HepG2 (cell line): ENCODE results near the gene YEATS4. TPM values are rescaled to one million over a fixed set of nuclear protein-coding genes. Genes with fewer than 3 reads are reported as not detected.

Experiments used
- ATAC-seq: fragments of 200-7000 bp; cut with Tn5 transposase; 3 replicates; pipeline ENCODE4 v1.9.1; 2020; ENCODE audit warnings: mild to moderate bottlenecking, moderate library complexity
- BruUV-seq: library from RNA; stranded (reverse); fragments of 400-500 nt; replicated peaks from 2 replicates; lab custom pipeline; 2021; lab: Mats Ljungman, UMichigan
- CTCF ChIA-PET: fragments of 300-600 bp; formaldehyde crosslinking; extraction: SDS; loops from one replicate; lab custom pipeline; 2021; ENCODE audit warnings: low total read pairs, inconsistent platforms, low intra/inter-chr PET ratio; lab: Yijun Ruan, JAX
- POLR2A ChIA-PET: fragments of 350-600 bp; sonication (Branson Sonifier 250); formaldehyde crosslinking; loops from one replicate; lab custom pipeline; 2020; ENCODE audit warnings: antibody characterized with exemption, inconsistent platforms; lab: Yijun Ruan, JAX
- DNase-seq: peaks from one replicate; pipeline ENCODE4 v3.0.0-alpha.2; 2015; ENCODE audit warnings: low spot score
- FAIRE-seq: peaks from 3 replicates; lab custom pipeline; 2011; peaks lifted over from hg19 to GRCh38; lab: Jason Lieb, UNC
- H2AFZ ChIP-seq: one replicate; pipeline ENCODE4 v1.6.1; 2011; ENCODE audit warnings: low read length, inconsistent platforms
- H3K27ac ChIP-seq: fragments of 300-600 bp; 3 replicates; pipeline ENCODE4 v1.8.0; 2011; ENCODE audit warnings: mixed run types, mild to moderate bottlenecking, mixed read lengths, low read length, inconsistent platforms; ENCODE audit not compliant: insufficient read depth; ENCODE audit errors: extremely low read length
- H3K27me3 ChIP-seq, 2 experiments: fragments of 200-600 bp in 1 of 2; 2 replicates in 1 of 2; 3 replicates in 1 of 2; pipeline versions ENCODE4 v1.6.0 to v1.8.0; 2011; ENCODE audit warnings: low read length in 2 of 2, mild to moderate bottlenecking in 2 of 2, moderate library complexity in 2 of 2, inconsistent platforms in 1 of 2; ENCODE audit not compliant: insufficient read depth in 2 of 2, control insufficient read depth in 1 of 2
- H3K36me3 ChIP-seq, 2 experiments: fragments of 200-600 bp in 1 of 2; replicated peaks in 1 of 2; 2 replicates in 1 of 2; 3 replicates in 1 of 2; pipeline versions ENCODE4 v1.5.1 to v1.8.0; 2011; ENCODE audit warnings: low read length in 2 of 2, inconsistent platforms in 1 of 2; ENCODE audit not compliant: insufficient read depth in 2 of 2, control insufficient read depth in 1 of 2
- H3K4me1 ChIP-seq: 2 replicates; pipeline ENCODE4 v1.5.1; 2012; ENCODE audit warnings: low read length, inconsistent platforms; ENCODE audit not compliant: insufficient read depth
- H3K4me2 ChIP-seq: 2 replicates; pipeline ENCODE4 v1.6.0; 2011; ENCODE audit warnings: low read depth, low read length, inconsistent platforms
- H3K4me3 ChIP-seq, 3 experiments: fragments of 200-600 bp in 1 of 3; sonication (generic), shearing (Covaris generic) in 1 of 3; replicated peaks in 1 of 3; 2 replicates each; pipeline ENCODE4 v1.5.1; 2011 to 2016; ENCODE audit warnings: low read length in 3 of 3, inconsistent platforms in 2 of 3, low read depth in 2 of 3, mild to moderate bottlenecking in 2 of 3, control low read depth in 1 of 3, mixed read lengths in 1 of 3; ENCODE audit not compliant: insufficient read depth in 1 of 3
- H3K79me2 ChIP-seq: one replicate; pipeline ENCODE4 v1.6.1; 2011; ENCODE audit warnings: low read length, inconsistent platforms; ENCODE audit not compliant: insufficient read depth
- H3K9ac ChIP-seq: 2 replicates; pipeline ENCODE4 v1.6.0; 2011; ENCODE audit warnings: mild to moderate bottlenecking, low read depth, low read length, inconsistent platforms; ENCODE audit not compliant: insufficient read depth
- H3K9me3 ChIP-seq: 2 replicates; pipeline ENCODE4 v1.5.1; 2012; ENCODE audit warnings: mild to moderate bottlenecking, low read length
- H4K20me1 ChIP-seq: 2 replicates; pipeline ENCODE4 v1.6.0; 2011; ENCODE audit warnings: inconsistent platforms, mild to moderate bottlenecking, low read length, moderate library complexity; ENCODE audit not compliant: insufficient read depth
- CBFB ChIP-seq: sonication (generic); formaldehyde crosslinking; IDR thresholded peaks from 2 replicates; pipeline ENCODE4 v1.4.0; 2020; ENCODE audit warnings: missing genetic modification reagents
- CBX2 ChIP-seq, 2 experiments: fragments of 200-600 bp in 1 of 2; sonication (generic); formaldehyde crosslinking in 1 of 2; IDR thresholded peaks; 2 replicates each; pipeline versions ENCODE4 v1.7.0 to v1.8.1; 2018 to 2022; ENCODE audit warnings: low read depth in 2 of 2, low read length in 1 of 2, mild to moderate bottlenecking in 1 of 2, missing genetic modification reagents in 1 of 2
- CSRNP2 ChIP-seq: sonication (generic); formaldehyde crosslinking; conservative IDR thresholded peaks from 2 replicates; pipeline ENCODE4 v1.8.0; 2022; ENCODE audit warnings: low read depth, missing genetic modification reagents
- DPF2 ChIP-seq: sonication (generic); formaldehyde crosslinking; IDR thresholded peaks from 2 replicates; pipeline ENCODE4 v1.4.0; 2020; ENCODE audit warnings: mild to moderate bottlenecking, low read depth, missing genetic modification reagents, borderline replicate concordance
- RNF219 ChIP-seq: sonication (generic); formaldehyde crosslinking; IDR thresholded peaks from 2 replicates; pipeline ENCODE4 v1.5.0; 2020; ENCODE audit warnings: mild to moderate bottlenecking, missing genetic modification reagents
- SIX4 ChIP-seq: sonication (generic); formaldehyde crosslinking; IDR thresholded peaks from 2 replicates; pipeline ENCODE4 v1.4.0; 2020; ENCODE audit warnings: missing genetic modification reagents
- SKI ChIP-seq: fragments of 450-650 bp; IDR thresholded peaks from one replicate; pipeline ENCODE4 v1.6.1; 2018; ENCODE audit warnings: mild to moderate bottlenecking; ENCODE audit not compliant: partially characterized antibody
- SMAD1 ChIP-seq: sonication (generic); formaldehyde crosslinking; IDR thresholded peaks from 2 replicates; pipeline ENCODE4 v1.4.0; 2020; ENCODE audit warnings: missing genetic modification reagents, low read depth, mild to moderate bottlenecking, borderline replicate concordance
- THAP9 ChIP-seq: sonication (generic); formaldehyde crosslinking; IDR thresholded peaks from 2 replicates; pipeline ENCODE4; 2020; ENCODE audit warnings: missing genetic modification reagents, mild to moderate bottlenecking, borderline replicate concordance
- XBP1 ChIP-seq: sonication (generic); formaldehyde crosslinking; IDR thresholded peaks from 2 replicates; pipeline ENCODE4 v1.5.0; 2020; ENCODE audit warnings: missing genetic modification reagents
- ZBTB7A ChIP-seq: sonication (generic); formaldehyde crosslinking; IDR thresholded peaks from 2 replicates; pipeline ENCODE4 v1.8.0; 2022; ENCODE audit warnings: mild to moderate bottlenecking, missing genetic modification reagents
- ZC3H13 ChIP-seq: sonication (generic); formaldehyde crosslinking; IDR thresholded peaks from 2 replicates; pipeline ENCODE4 v1.8.1; 2023; ENCODE audit warnings: mild to moderate bottlenecking, missing genetic modification reagents, moderate library complexity
- ZNF234 ChIP-seq: sonication (generic); formaldehyde crosslinking; conservative IDR thresholded peaks from 2 replicates; pipeline ENCODE4 v1.5.1; 2020; ENCODE audit warnings: mild to moderate bottlenecking, missing genetic modification reagents
- ZNF235 ChIP-seq: sonication (generic); formaldehyde crosslinking; IDR thresholded peaks from 2 replicates; pipeline ENCODE4 v1.8.1; 2023; ENCODE audit warnings: mild to moderate bottlenecking, missing genetic modification reagents, borderline replicate concordance
- ZNF660 ChIP-seq: sonication (generic); formaldehyde crosslinking; IDR thresholded peaks from 2 replicates; pipeline ENCODE4 v1.5.1; 2020; ENCODE audit warnings: mild to moderate bottlenecking, low read depth, missing genetic modification reagents, borderline replicate concordance
- ZNF777 ChIP-seq: sonication (generic); formaldehyde crosslinking; IDR thresholded peaks from 2 replicates; pipeline ENCODE4 v1.4.0; 2020; ENCODE audit warnings: missing genetic modification reagents
- WGBS: methylation state at CpG from one replicate; pipeline ENCODE4 v1.1.6; 2017; ENCODE audit warnings: low lambda C conversion rate; 5-methylcytosine and 5-hydroxymethylcytosine counted together
- in situ Hi-C: cut with HindIII; loops from 2 replicates; pipeline ENCODE4 v1.10.0; 2017; ENCODE audit warnings: low pct_unique_long_range_greater_than_20kb; ENCODE audit not compliant: extremely low pct_ligation_motif_present
- intact Hi-C: fragments of 100-400 bp; cut with micrococcal nuclease; formaldehyde crosslinking; loops from one replicate; pipeline ENCODE4 v1.10.0; 2022; ENCODE audit not compliant: unreplicated experiment
- polyA plus RNA-seq, 8 experiments: library from polyadenylated mRNA; depleted of rRNA in 3 of 8; stranded (reverse) in 7 of 8; unstranded in 1 of 8; fragments of >200 nt; fragmentation: Illumina TruSeq in 4 of 8; extraction: Trizol in 4 of 8; gene quantifications; 2 replicates each; pipeline versions ENCODE4 v1.2.1 to v1.2.3, GENCODE V29; 2011 to 2016; ENCODE audit warnings: low read depth in 4 of 8, missing spikeins in 1 of 8, mixed read lengths in 1 of 8; ENCODE audit not compliant: insufficient read depth in 1 of 8
- total RNA-seq, 5 experiments: library from RNA; depleted of rRNA; stranded (reverse); fragments of >200 nt; fragmentation: Illumina TruSeq; extraction: Trizol; gene quantifications; 2 replicates each; pipeline ENCODE4 v1.2.3, GENCODE V29; 2016; ENCODE audit warnings: low read depth in 1 of 5

Gene YEATS4
- total and polyA plus RNA-seq, 2 of the 13 experiments (the other 11 are each of a cell fraction or from before 2014, with no cell fraction given), result 16.8 to 45.0 TPM

- Histone ChIP-seq H4K20me1 (no peaks in the 10 kb centered on the region), H2AFZ (no peak overlapping the region), H3K9ac (no peak overlapping the region), H3K27ac (peak overlapping the region; percentile 31), H3K4me1 (peaks cover 50% of the 10 kb centered on the region), H3K36me3 (no peaks in the 10 kb centered on the region), H3K79me2 (no peaks in the 10 kb centered on the region), H3K4me3 (no peak overlapping the region), H3K4me2 (no peak overlapping the region), H3K9me3 (peaks cover 10% of the 10 kb centered on the region; the same call in 1 of the 2 replicates), H3K27me3 (no peaks in the 10 kb centered on the region)
- WGBS, result 0% methylated on average over 1 of the region's 1 CpG
- POLR2A ChIA-PET, result interaction anchor here (1.2 to 3.3 kb wide), 2 partner anchors 10 to 27 kb away, joined by 3 to 19 read pairs; partner anchors contain the start of gene LYZ
- FAIRE-seq, result no peak
- DNase-seq, result no peak
- CTCF ChIA-PET, result no interaction called here
- no TSS peak for BruUV-seq
- intact Hi-C loops, result no loop called here
- in situ Hi-C loops, result no loop called here
- peak; percentile 13 for ATAC-seq
- TF ChIP-seq ZNF234 (CRISPR knock-in tag) (no peak), ZC3H13 (no peak), THAP9 (no peak), RNF219 (CRISPR knock-in tag) (no peak), ZNF660 (CRISPR knock-in tag) (no peak), CBFB (CRISPR knock-in tag) (no peak), CSRNP2 (CRISPR knock-in tag) (no peak), SMAD1 (CRISPR knock-in tag) (no peak), CBX2 (IDR thresholded peaks at IDR 0.05; ENCODE audit: low read depth, low read length) (no peak), CBX2 (CRISPR knock-in tag; IDR thresholded peaks at IDR 0.05; ENCODE audit: low read depth) (no peak), SIX4 (CRISPR knock-in tag) (no peak), DPF2 (no peak), XBP1 (CRISPR knock-in tag) (no peak), SKI (no peak), ZNF777 (CRISPR knock-in tag) (no peak), ZBTB7A (CRISPR knock-in tag) (no peak), ZNF235 (no peak)
Measured at GRCh38 chr12:69321351-69321750, 38.2 kb upstream of the YEATS4 start.
